Measurements from ENCODE around the gene RBFOX1.
A peak's percentile ranks its signal among the peaks of the same experiment; 100 is the strongest.

The RBFOX1 gene

DNA sequence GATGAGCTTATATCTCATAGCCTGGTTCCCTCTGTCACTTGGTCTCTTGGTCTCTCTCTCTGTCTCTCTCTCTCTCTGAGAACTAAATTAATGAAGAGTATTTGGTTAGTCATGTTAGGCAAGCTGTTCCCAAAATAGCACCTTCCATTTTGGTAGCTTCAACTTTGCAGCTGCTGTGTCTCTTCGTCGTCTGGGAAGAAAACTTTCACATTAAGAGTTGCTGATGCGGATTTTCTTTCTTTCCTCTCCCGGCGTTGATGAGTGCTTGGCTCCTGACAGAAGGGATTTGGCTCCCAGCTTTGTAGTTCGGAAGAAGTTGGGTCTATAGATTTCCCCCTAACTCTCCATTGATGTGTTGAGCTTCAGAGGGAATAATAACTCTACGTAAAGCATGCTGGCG, at the start of gene RBFOX1:
Gene RBFOX1 (plus strand): TSS at position 235 of the 400 bp plus-strand sequence.
- no peak for DNase-seq

GRCh38 chr16:7284780-7285179, 47.9 kb upstream of the RBFOX1 start:
- DNase-seq, result no peak

DNA sequence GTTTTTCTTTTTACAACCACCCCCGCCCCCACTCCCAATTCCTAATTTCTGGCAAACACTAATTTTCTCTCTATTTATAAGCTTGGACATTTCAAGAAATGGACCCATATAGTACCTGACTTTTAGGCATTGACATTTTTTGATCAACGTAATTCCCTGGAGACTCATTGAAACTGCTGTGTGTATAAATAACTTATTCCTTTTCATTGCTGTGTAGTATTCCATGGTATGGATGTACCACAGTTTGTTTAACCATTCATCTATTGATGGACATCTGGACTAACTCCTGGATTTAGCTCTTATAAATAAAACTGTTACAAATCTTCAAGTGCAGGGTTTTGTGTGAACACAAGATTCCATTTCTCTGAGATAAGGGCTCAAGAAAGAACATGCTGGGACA, 47.1 kb upstream of the RBFOX1 start:
- no peak for DNase-seq

- DNase-seq, result no peak
Observed at GRCh38 chr16:7289299-7289698, 43.3 kb upstream of the RBFOX1 start.

GRCh38 chr16:7290682-7291081, 42.0 kb upstream of the RBFOX1 start:
- DNase-seq, result no peak

GRCh38 chr16:7294020-7294419, 38.6 kb upstream of the RBFOX1 start:
- DNase-seq, result no peak

GRCh38 chr16:7303052-7303610, 29.5 kb upstream of the RBFOX1 start:
- DNase-seq, result no peak

DNA sequence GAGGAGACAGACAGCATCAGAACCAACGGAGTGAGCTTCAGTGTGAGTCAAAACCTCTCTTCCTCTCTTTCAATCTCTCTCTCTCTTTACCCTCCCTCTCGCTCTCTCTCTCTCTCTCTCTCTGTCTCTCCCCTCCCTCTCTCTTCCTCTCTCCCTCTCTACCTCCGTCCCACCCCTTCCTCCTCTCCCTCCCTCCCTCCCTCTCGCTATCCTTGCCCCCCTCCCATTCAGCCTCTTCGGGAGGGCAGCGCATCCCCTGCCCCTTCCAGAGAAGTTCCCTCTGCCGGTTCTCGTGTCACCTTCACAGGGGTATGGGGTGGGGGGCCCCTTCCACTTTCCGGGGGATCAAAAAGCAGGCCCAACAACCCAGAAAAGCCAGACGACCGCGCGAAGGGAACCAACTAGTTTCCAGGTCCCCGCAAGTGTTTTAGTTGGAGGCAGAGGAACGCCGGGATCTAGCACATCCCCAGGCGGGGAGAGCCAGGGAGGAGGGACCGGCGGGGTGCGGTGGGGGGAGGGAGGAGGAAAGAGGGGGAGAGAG, 28.9 kb upstream of the RBFOX1 start:
- DNase-seq, result no peak

- no peak for DNase-seq
Observed at GRCh38 chr16:7304279-7304678, 28.4 kb upstream of the RBFOX1 start.

GRCh38 chr16:7304958-7305357, 27.7 kb upstream of the RBFOX1 start:
- DNase-seq, result no peak

DNA sequence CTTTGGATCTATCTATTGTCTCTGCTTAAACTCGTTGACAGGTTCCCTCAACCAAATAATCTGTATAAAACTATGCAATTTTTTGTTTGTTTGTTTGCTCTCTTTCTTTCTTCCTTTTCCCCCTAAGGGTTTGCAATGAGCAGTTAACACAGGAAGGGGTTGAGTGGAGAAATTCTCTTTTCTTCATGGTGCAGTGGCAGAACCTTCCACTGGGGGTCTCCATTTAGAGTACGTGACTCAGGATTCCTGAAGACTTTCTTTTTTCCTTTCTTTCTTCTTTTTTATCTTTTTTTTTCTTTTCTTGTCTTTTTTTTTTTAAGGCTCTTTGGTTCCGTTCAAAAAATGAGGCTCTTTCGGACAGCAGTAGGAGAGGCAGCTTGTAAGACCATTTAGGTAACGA, 19.5 kb upstream of the RBFOX1 start:
- peak; percentile 27 for DNase-seq

GRCh38 chr16:7314163-7314562, 18.5 kb upstream of the RBFOX1 start:
- DNase-seq, result no peak

DNA sequence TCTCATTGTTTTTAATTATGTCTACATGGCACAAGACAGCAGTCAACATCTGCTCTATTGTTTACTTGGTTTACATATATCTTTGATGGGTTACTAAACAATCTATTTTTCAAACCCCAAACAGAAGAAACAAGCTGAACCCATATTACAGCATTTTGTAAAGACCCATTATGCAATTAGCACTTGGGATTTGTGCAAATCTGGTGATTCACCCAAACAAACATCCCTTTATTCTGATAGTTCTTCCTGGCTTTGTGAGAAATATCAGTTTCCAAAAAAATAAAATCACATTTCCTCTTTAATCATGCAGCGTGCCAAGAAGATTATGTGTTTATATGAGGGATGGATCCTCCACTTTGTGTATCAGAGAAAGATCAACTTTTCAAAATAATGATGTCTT, 16.8 kb upstream of the RBFOX1 start:
- DNase-seq, result no peak

GRCh38 chr16:7316281-7316888, 16.3 kb upstream of the RBFOX1 start:
- no peak for DNase-seq

GRCh38 chr16:7317982-7318381, 14.7 kb upstream of the RBFOX1 start:
- DNase-seq, result no peak

- DNase-seq, result no peak
Observed at GRCh38 chr16:7318686-7319085, 14.0 kb upstream of the RBFOX1 start.

DNA sequence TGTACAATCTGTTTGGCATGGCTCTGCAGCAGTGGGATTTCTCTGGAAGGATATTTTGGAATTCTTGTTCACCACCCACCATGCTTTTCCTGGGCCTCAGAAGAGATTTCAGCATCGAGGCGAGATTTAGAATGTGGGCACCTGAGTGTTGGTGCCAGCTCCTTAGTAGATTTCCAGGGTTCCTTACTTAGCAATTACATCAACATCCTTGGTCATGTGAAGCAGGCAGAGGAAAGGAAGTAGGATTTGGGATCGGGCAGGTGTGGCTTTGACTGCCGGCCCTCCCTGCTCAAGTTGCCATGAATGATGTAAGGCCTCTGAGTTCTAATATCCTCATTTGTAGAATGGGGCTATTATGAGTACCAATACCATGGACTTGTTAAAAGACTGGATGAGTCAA, 13.1 kb upstream of the RBFOX1 start:
- DNase-seq, result no peak

DNA sequence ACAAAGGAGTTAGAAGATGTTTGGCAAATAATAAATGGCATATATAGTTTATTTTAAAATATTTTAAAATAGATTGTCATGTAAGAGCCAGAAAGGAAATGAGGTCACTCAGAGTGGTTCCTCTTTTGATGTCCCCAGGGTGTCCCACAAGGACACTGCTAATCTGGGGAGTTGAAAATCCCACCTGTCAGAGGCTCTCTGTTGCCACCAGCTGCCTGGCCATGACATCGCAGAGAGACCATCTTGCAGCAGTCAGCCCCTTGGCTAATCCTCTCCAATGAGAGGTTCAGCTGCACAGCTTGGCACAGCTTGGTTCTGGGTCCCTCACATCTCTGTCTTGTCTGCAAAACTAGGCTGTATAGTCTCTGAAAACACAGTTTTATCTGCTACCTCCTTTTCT, 11.0 kb upstream of the RBFOX1 start:
- no peak for DNase-seq

- DNase-seq, result no peak
Observed at GRCh38 chr16:7324321-7324720, 8.3 kb upstream of the RBFOX1 start.

GRCh38 chr16:7325834-7326233, 6.8 kb upstream of the RBFOX1 start:
- no peak for DNase-seq

- no peak for DNase-seq
Observed at GRCh38 chr16:7330709-7331108, 1.9 kb upstream of the RBFOX1 start.

DNA sequence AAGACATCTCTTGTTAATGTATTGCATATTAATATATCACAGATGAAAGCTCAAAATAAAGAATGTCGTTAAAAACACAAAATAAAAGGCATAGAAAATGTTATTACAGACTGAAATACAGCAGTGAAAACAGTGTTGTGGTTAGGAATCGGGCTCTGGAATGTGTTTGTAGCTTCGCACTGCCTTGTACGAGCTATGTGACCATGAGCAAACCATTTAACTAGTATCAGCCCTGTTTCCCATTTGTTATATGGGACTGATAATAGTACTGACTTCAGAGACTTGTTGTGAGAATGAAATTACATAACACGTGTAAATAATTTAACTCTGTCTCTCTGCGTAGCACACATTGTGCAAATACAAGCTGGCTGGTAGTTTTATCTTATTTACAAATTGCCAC, 648 bp upstream of the RBFOX1 start:
- no peak for DNase-seq

- no peak for DNase-seq
Observed at GRCh38 chr16:7333180-7333725, 608 bp downstream of the RBFOX1 start.

GRCh38 chr16:7334801-7335560, 2.3 kb downstream of the RBFOX1 start:
- no peak for DNase-seq

Data from DMS53 (cell line).